KMS-11 (cell line): ENCODE measurements around the gene PPFIBP1.

ENCODE experiments used
- H2AFZ ChIP-seq: fragments of 200-600 bp; sonication (generic); 2 replicates; pipeline ENCODE4 v1.6.1; 2016; ENCODE audit warnings: antibody characterized with exemption, mixed run types, low read depth
- H3K27ac ChIP-seq: fragments of 200-600 bp; sonication (generic); 2 replicates; pipeline ENCODE4 v1.6.1; 2016; ENCODE audit warnings: mild to moderate bottlenecking, mixed run types
- H3K27me3 ChIP-seq: fragments of 200-600 bp; sonication (generic); 2 replicates; pipeline ENCODE4 v1.6.1; 2017; ENCODE audit warnings: mild to moderate bottlenecking, low read depth, mixed run types, moderate library complexity; ENCODE audit not compliant: insufficient read depth
- H3K36me3 ChIP-seq: fragments of 200-600 bp; sonication (generic); 2 replicates; pipeline ENCODE4 v1.6.1; 2017; ENCODE audit warnings: mild to moderate bottlenecking, mixed run types; ENCODE audit not compliant: insufficient read depth
- H3K4me1 ChIP-seq: fragments of 200-600 bp; sonication (generic); 2 replicates; pipeline ENCODE4 v1.6.1; 2016; ENCODE audit warnings: mild to moderate bottlenecking, low read depth, mixed run types; ENCODE audit not compliant: poor library complexity, severe bottlenecking
- H3K4me2 ChIP-seq: fragments of 200-600 bp; sonication (generic); 2 replicates; pipeline ENCODE4 v1.7.0; 2016; ENCODE audit warnings: mild to moderate bottlenecking, mixed run types
- H3K4me3 ChIP-seq: fragments of 200-600 bp; sonication (generic); IDR thresholded peaks from 2 replicates; pipeline ENCODE4 v1.6.1; 2017; ENCODE audit warnings: low read depth, low read length, mixed read lengths; ENCODE audit not compliant: insufficient read depth
- H3K79me2 ChIP-seq: fragments of 200-600 bp; sonication (generic); 2 replicates; pipeline ENCODE4 v1.6.1; 2016; ENCODE audit warnings: low read depth, mixed run types; ENCODE audit not compliant: insufficient read depth
- H3K9ac ChIP-seq: fragments of 200-600 bp; sonication (generic); 2 replicates; pipeline ENCODE4 v1.6.1; 2016; ENCODE audit warnings: mild to moderate bottlenecking, mixed run types
- H4K20me1 ChIP-seq: fragments of 200-600 bp; sonication (generic); 2 replicates; pipeline ENCODE4 v1.6.1; 2016; ENCODE audit warnings: mild to moderate bottlenecking, mixed run types; ENCODE audit not compliant: insufficient read depth
- CTCF ChIP-seq: fragments of 200-600 bp; sonication (generic); conservative IDR thresholded peaks from 2 replicates; pipeline ENCODE4 v1.6.1; 2017; ENCODE audit warnings: low read depth, mild to moderate bottlenecking, antibody characterized with exemption, low read length, moderate library complexity, mixed read lengths

Gene PPFIBP1

DNA sequence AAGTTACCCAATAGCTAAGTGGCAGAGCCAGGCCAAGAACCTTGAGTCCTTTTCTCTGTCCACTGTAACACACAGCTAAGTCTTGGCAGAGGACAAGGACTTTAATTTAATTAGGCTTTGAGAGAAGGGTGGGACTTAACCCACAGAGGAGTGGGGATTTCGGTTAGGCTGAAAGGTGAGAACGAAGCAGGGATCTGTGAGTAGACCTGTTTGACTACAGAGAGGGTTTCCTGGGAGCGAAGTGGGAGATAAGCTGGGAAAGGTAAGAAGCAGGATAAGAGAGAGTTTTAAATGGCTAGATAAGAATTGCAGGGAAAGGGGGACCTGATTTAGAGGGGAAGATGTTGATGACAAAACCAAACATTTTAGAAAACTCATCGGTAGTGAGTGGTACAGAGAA lies 2.0 kb upstream of the PPFIBP1 start:
- Histone ChIP-seq H3K36me3 (no peaks in the 10 kb centered on the region), H3K4me3 (no peak overlapping the region), H3K27me3 (no peaks in the 10 kb centered on the region), H3K27ac (no peak overlapping the region), H3K4me2 (no peak overlapping the region), H4K20me1 (no peaks in the 10 kb centered on the region), H3K9ac (no peak overlapping the region), H3K79me2 (no peaks in the 10 kb centered on the region), H2AFZ (no peak overlapping the region), H3K4me1 (peaks cover 8% of the 10 kb centered on the region)
- no peak for TF ChIP-seq CTCF

- no peak overlapping the region for H3K4me3 ChIP-seq
- H3K27ac ChIP-seq: peak overlapping the region; percentile 77
- peak overlapping the region; percentile 68 for H3K4me2 ChIP-seq
- no peak for TF ChIP-seq CTCF
- H3K36me3 ChIP-seq: no peaks in the 10 kb centered on the region
- peak overlapping the region; percentile 87 for H2AFZ ChIP-seq
- no peaks in the 10 kb centered on the region; the same call in 1 of the 2 replicates for H3K79me2 ChIP-seq
- H4K20me1 ChIP-seq: no peaks in the 10 kb centered on the region
- H3K9ac ChIP-seq: peak overlapping the region; percentile 84
- peaks cover 8% of the 10 kb centered on the region for H3K4me1 ChIP-seq
- no peaks in the 10 kb centered on the region for H3K27me3 ChIP-seq
Observed at GRCh38 chr12:27523305-27523641, 733 bp upstream of the PPFIBP1 start.

GRCh38 chr12:27524494-27524835 lies 459 bp downstream of the PPFIBP1 start:
- Histone ChIP-seq H3K9ac (peak overlapping the region; percentile 84; the same call in 1 of the 2 replicates), H3K4me1 (peaks cover 8% of the 10 kb centered on the region), H3K4me3 (no peak overlapping the region), H3K36me3 (no peaks in the 10 kb centered on the region), H4K20me1 (no peaks in the 10 kb centered on the region), H3K79me2 (no peaks in the 10 kb centered on the region; the same call in 1 of the 2 replicates), H2AFZ (peak overlapping the region; percentile 87), H3K27me3 (no peaks in the 10 kb centered on the region), H3K4me2 (peak overlapping the region; percentile 68; the same call in 1 of the 2 replicates), H3K27ac (no peak overlapping the region)
- TF ChIP-seq CTCF: no peak

DNA sequence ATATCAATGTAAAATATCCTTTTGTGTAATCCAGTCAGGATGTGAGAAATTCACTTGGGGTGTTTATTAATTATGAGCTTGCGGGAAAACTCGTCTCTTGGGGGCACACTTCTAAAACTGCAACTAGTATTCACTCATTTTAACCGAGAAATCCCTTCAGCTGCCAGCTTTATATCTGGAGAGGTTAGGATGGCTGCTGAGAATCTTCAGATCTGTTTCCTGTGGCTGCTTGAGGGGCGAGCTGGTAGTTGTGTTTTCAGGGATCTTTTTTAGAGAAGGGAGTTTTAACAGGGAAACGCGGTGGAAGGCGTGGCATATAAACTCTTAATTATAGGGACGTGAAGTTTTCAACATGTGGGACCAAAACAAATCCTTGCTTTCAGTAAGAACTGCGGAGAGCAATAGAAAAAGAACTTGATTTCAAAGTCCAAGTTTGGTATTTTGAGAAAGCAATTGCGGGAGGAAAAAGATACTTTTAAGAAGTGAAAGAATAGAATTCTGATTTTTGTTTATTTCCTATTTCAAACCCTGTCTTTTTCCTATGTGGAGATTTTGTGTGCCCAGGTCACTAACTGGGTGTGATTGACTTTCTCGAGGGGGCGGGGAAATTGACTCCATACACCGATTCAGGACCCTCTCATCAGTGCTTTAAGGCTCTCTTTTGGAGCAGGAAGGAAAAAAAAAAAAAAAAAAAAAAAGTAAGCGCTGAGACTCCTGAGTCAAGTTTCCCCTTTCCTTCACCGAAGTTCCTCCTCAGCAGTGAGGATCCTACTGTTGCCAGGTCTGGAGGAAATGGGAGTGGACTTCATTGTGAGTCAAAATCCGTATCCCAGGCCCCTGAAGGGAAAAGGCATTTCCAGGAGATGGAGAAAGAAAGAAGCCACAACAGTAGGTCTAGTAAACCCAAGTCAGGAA lies 1.1 kb downstream of the PPFIBP1 start:
- H3K27me3 ChIP-seq: no peaks in the 10 kb centered on the region
- H3K79me2 ChIP-seq: no peaks in the 10 kb centered on the region; the same call in 1 of the 2 replicates
- no peaks in the 10 kb centered on the region for H4K20me1 ChIP-seq
- H3K9ac ChIP-seq: peak overlapping the region; percentile 84; the same call in 1 of the 2 replicates
- peaks cover 8% of the 10 kb centered on the region for H3K4me1 ChIP-seq
- H3K4me2 ChIP-seq: peak overlapping the region; percentile 68; the same call in 1 of the 2 replicates
- H3K36me3 ChIP-seq: no peaks in the 10 kb centered on the region
- H3K27ac ChIP-seq: no peak overlapping the region
- no peak overlapping the region for H3K4me3 ChIP-seq
- TF ChIP-seq CTCF: no peak
- H2AFZ ChIP-seq: no peak overlapping the region
